B cell (primary cell): ENCODE results near the gene CBARP. TPM values are rescaled to one million over a fixed set of nuclear protein-coding genes. Genes with fewer than 3 reads are reported as not detected.

ENCODE experiments used
- ATAC-seq: fragments of 200-7000 bp; cut with Tn5 transposase; one replicate; pipeline ENCODE4 v1.10.0; 2021; ENCODE audit warnings: low read depth, mild to moderate bottlenecking, moderate number of reproducible peaks, moderate library complexity
- CTCF ChIA-PET: fragments of 350-600 bp; sonication (Branson Sonifier 250); formaldehyde crosslinking; loops from one replicate; lab custom pipeline; 2021; ENCODE audit warnings: antibody characterized with exemption, inconsistent platforms; lab: Charles Lee
- POLR2A ChIA-PET: fragments of 350-600 bp; sonication (Branson Sonifier 250); formaldehyde crosslinking; loops from one replicate; lab custom pipeline; 2021; ENCODE audit warnings: antibody characterized with exemption; lab: Charles Lee
- DNase-seq: peaks from one replicate; pipeline ENCODE4 v3.0.0; 2013
- H2AFZ ChIP-seq: 2 replicates; pipeline ENCODE4 v1.6.1; 2012; ENCODE audit warnings: mild to moderate bottlenecking, low read depth, low read length; ENCODE audit not compliant: insufficient read depth, poor library complexity, severe bottlenecking
- H3K27ac ChIP-seq, 2 donors: 1 replicate in 1 of 2; 2 replicates in 1 of 2; pipeline ENCODE4 v1.5.1; 2012 to 2013; ENCODE audit warnings: low read length in 2 of 2, mild to moderate bottlenecking in 2 of 2, moderate library complexity in 1 of 2
- H3K27me3 ChIP-seq, 4 experiments: fragments of 200-600 bp in 1 of 4; sonication (generic) in 1 of 4; replicated peaks in 1 of 4; 1 replicate in 2 of 4; 2 replicates in 2 of 4; pipeline versions ENCODE4 v1.6.1 to v1.7.0; 2013 to 2016; ENCODE audit warnings: low read length in 3 of 4, mild to moderate bottlenecking in 2 of 4, mixed read lengths in 1 of 4, moderate library complexity in 1 of 4; ENCODE audit not compliant: insufficient read depth in 4 of 4, control insufficient read depth in 3 of 4; ENCODE audit errors: control extremely low read depth in 1 of 4
- H3K36me3 ChIP-seq, 2 experiments: replicated peaks in 1 of 2; 1 replicate in 1 of 2; 2 replicates in 1 of 2; pipeline versions ENCODE4 v1.6.1 to v1.7.1; 2013; ENCODE audit warnings: low read length in 1 of 2; ENCODE audit not compliant: insufficient read depth in 2 of 2, control insufficient read depth in 1 of 2; ENCODE audit errors: control extremely low read depth in 1 of 2, extremely low read depth in 1 of 2
- H3K4me1 ChIP-seq, 2 donors: fragments of 200-600 bp in 1 of 2; sonication (generic) in 1 of 2; 1 replicate in 1 of 2; 2 replicates in 1 of 2; pipeline versions ENCODE4 v1.5.1 to v1.6.1; 2013 to 2017; ENCODE audit warnings: low read length in 2 of 2; ENCODE audit not compliant: control insufficient read depth in 2 of 2, insufficient read depth in 2 of 2
- H3K4me2 ChIP-seq: replicated peaks from 2 replicates; pipeline ENCODE3; 2012; ENCODE audit warnings: mild to moderate bottlenecking, low read depth, low read length; ENCODE audit not compliant: poor library complexity, severe bottlenecking
- H3K4me3 ChIP-seq, 5 experiments: fragments of 200-600 bp in 1 of 5; sonication (generic) in 1 of 5; 1 replicate in 3 of 5; 2 replicates in 2 of 5; pipeline versions ENCODE4 v1.5.1 to v1.7.0; 2011 to 2016; ENCODE audit warnings: low read length in 4 of 5, mild to moderate bottlenecking in 4 of 5, low read depth in 2 of 5, control low read depth in 1 of 5, moderate library complexity in 1 of 5; ENCODE audit not compliant: insufficient read depth in 1 of 5; ENCODE audit errors: control extremely low read depth in 1 of 5, extremely low read depth in 1 of 5
- H3K79me2 ChIP-seq: fragments of 200-600 bp; sonication (generic); one replicate; pipeline ENCODE4 v1.6.0; 2016; ENCODE audit warnings: low read length; ENCODE audit not compliant: control insufficient read depth, insufficient read depth
- H3K9ac ChIP-seq: fragments of 200-600 bp; sonication (generic); 2 replicates; pipeline ENCODE4 v1.6.1; 2017; ENCODE audit warnings: mild to moderate bottlenecking, low read length, moderate library complexity
- H3K9me3 ChIP-seq, 3 donors: one replicate each; pipeline versions ENCODE4 v1.6.1 to v1.7.1; 2013; ENCODE audit warnings: low read length in 2 of 3; ENCODE audit not compliant: control insufficient read depth in 2 of 3, insufficient read depth in 1 of 3; ENCODE audit errors: control extremely low read depth in 1 of 3
- H4K20me1 ChIP-seq: 2 replicates; pipeline ENCODE4 v1.6.0; 2012; ENCODE audit warnings: mild to moderate bottlenecking, low read length; ENCODE audit not compliant: insufficient read depth, control insufficient read depth, poor library complexity, severe bottlenecking
- H3K27ac Mint-ChIP-seq: one replicate; pipeline ENCODE4 v1.8.0; 2021; ENCODE audit warnings: mixed read lengths
- H3K27me3 Mint-ChIP-seq: one replicate; pipeline ENCODE4 v1.8.0; 2021; ENCODE audit warnings: mixed read lengths
- H3K4me1 Mint-ChIP-seq: one replicate; pipeline ENCODE4 v1.8.0; 2021; ENCODE audit warnings: mixed read lengths
- H3K4me3 Mint-ChIP-seq: one replicate; pipeline ENCODE4 v1.8.0; 2021; ENCODE audit warnings: mixed read lengths
- H3K9me3 Mint-ChIP-seq: one replicate; pipeline ENCODE4 v1.8.0; 2022; ENCODE audit warnings: mixed read lengths; ENCODE audit not compliant: insufficient read depth
- CTCF ChIP-seq: fragments of 200-600 bp; IDR thresholded peaks from one replicate; pipeline ENCODE4 v1.8.0; 2022; ENCODE audit warnings: antibody characterized with exemption, mild to moderate bottlenecking
- EZH2 ChIP-seq: IDR thresholded peaks from 2 replicates; pipeline ENCODE4 v1.6.1; 2012; ENCODE audit warnings: borderline replicate concordance, low read depth, mild to moderate bottlenecking, moderate library complexity, low read length; ENCODE audit not compliant: insufficient read depth, poor library complexity, severe bottlenecking
- WGBS: methylation state at CpG from one replicate; pipeline ENCODE4 v1.1.5; 2013; ENCODE audit warnings: missing lambda C conversion rate; ENCODE audit not compliant: insufficient coverage; 5-methylcytosine and 5-hydroxymethylcytosine counted together
- intact Hi-C: fragments of 100-400 bp; cut with micrococcal nuclease; formaldehyde crosslinking; loops from one replicate; pipeline ENCODE4 v1.10.0; 2022
- polyA plus RNA-seq: library from polyadenylated mRNA; depleted of rRNA; stranded (reverse); fragments of >200 nt; gene quantifications from 2 replicates; pipeline ENCODE4 v1.2.3, GENCODE V29; 2012
- total RNA-seq, 2 donors: library from RNA; stranded (reverse); fragments of 120-200 nt in 1 of 2; gene quantifications; 1 replicate in 1 of 2; 2 replicates in 1 of 2; pipeline versions ENCODE4 v1.2.3 to v1.2.4, GENCODE V29; 2013 to 2022

CBARP gene
- total and polyA plus RNA-seq, 2 donors (not counting 1 experiment from before 2014, with no cell fraction given) = not detected

- 87% methylated on average over 40 of the region's 46 CpGs for WGBS
Measured at GRCh38 chr19:1256646-1257474, 19.1 kb upstream of the CBARP start.

More at GRCh38 chr19:1256646-1257474, 19.1 kb upstream of the CBARP start:
- Histone ChIP-seq H3K36me3 (peaks cover 0 to 44% of the 10 kb centered on the region in 2 experiments), H3K27me3 (no peaks in the 10 kb centered on the region), H3K9ac (no peak overlapping the region), H3K27ac (no peak overlapping the region), H2AFZ (no peak overlapping the region), H3K79me2 (peaks cover 62% of the 10 kb centered on the region), H3K9me3 (no peaks in the 10 kb centered on the region), H3K4me1 (peaks cover 54 to 91% of the 10 kb centered on the region in 2 donors), H4K20me1 (peaks cover 52% of the 10 kb centered on the region), H3K4me2 (no peak overlapping the region), H3K4me3 (no peak overlapping the region)
- Mint-ChIP-seq H3K4me3 (peak overlapping the region; percentile 59), H3K9me3 (no peaks in the 10 kb centered on the region), H3K4me1 (peaks cover 71% of the 10 kb centered on the region), H3K27me3 (no peaks in the 10 kb centered on the region), H3K27ac (peak overlapping the region; percentile 81)
- intact Hi-C loops = no loop called here
- TF ChIP-seq CTCF (no peak), EZH2 (no peak)
- DNase-seq = no peak
- POLR2A ChIA-PET = interaction anchor here (0.6 to 10.7 kb wide), 2 partner anchors 8 to 1450 kb away, joined by 5 to 305 read pairs; partner anchors contain the start of gene CIRBP
- CTCF ChIA-PET = interaction anchor here (1.3 to 5.8 kb wide), 3 partner anchors 8 to 12 kb away, joined by 4 to 113 read pairs (median 18); no protein-coding TSS in a partner anchor
- no peak for ATAC-seq
